Left lung (tissue), 10 donors: ENCODE results near the gene ETNK2. TPM values are rescaled to one million over a fixed set of nuclear protein-coding genes. Genes with fewer than 3 reads are reported as not detected.
"Not testable (repeated sequence)": the region's sequence is repeated elsewhere in the genome, so short reads cannot be mapped to it uniquely, and the experiment has no call there.

ENCODE experiments used
- ATAC-seq: fragments of 200-7000 bp; cut with Tn5 transposase; one replicate; pipeline ENCODE4 v1.9.1; 2020; ENCODE audit warnings: moderate library complexity
- DNase-seq, 4 donors: peaks; one replicate each; pipeline ENCODE4 v3.0.0-alpha.2; 2013 to 2020
- H3K27ac ChIP-seq, 2 donors: fragments of 200-600 bp; sonication (generic) in 1 of 2; one replicate each; pipeline versions ENCODE4 v1.5.0 to v1.8.0; 2020 to 2021
- H3K27me3 ChIP-seq, 2 donors: fragments of 200-600 bp; sonication (generic) in 1 of 2; one replicate each; pipeline versions ENCODE4 v1.5.0 to v1.8.0; 2020 to 2021
- H3K36me3 ChIP-seq, 2 donors: fragments of 200-600 bp; sonication (generic) in 1 of 2; one replicate each; pipeline versions ENCODE4 v1.5.0 to v1.8.0; 2020 to 2021
- H3K4me1 ChIP-seq, 2 donors: fragments of 200-600 bp; one replicate each; pipeline ENCODE4 v1.8.0; 2021
- H3K4me3 ChIP-seq, 2 donors: fragments of 200-600 bp; sonication (generic) in 1 of 2; one replicate each; pipeline versions ENCODE4 v1.5.0 to v1.8.0; 2020 to 2021; ENCODE audit warnings: mild to moderate bottlenecking in 1 of 2
- H3K9me3 ChIP-seq, 2 donors: fragments of 200-600 bp; sonication (generic) in 1 of 2; one replicate each; pipeline versions ENCODE4 v1.5.0 to v1.8.0; 2020 to 2021
- intact Hi-C, 2 donors: fragments of 100-400 bp; cut with DNase I; formaldehyde crosslinking; loops; one replicate each; pipeline versions ENCODE4 v1.11.2 to v1.14.2; 2022
- polyA plus RNA-seq, 6 donors: library from polyadenylated mRNA; unstranded; fragments of 120-200 nt; gene quantifications; one replicate each; pipeline ENCODE4 v1.2.1, GENCODE V29; 2013; ENCODE audit not compliant: insufficient read length in 6 of 6
- total RNA-seq, 2 donors: library from RNA; stranded (reverse); fragmentation: NEBNext Ultra II Directional; extraction: Animal tissue kit (Norgen Biotek cat#: 25700); gene quantifications; one replicate each; pipeline ENCODE4 v1.2.1, GENCODE V29; 2021
- TF ChIP-seq, protein P1 (sequence below), 2 donors: fragments of 200-600 bp; sonication (generic) in 1 of 2; IDR thresholded peaks; one replicate each; pipeline versions ENCODE4 v1.5.0 to v1.8.0; 2021; ENCODE audit warnings: antibody characterized with exemption in 2 of 2
- donor health status: DM: no; HTN: yes; CAD: no.
- donor health status: DM: no; HTN: no; CAD: no.

ETNK2 gene
- total and polyA plus RNA-seq, 8 donors, result 2.6 to 13.2 (median 10.2) TPM

DNA sequence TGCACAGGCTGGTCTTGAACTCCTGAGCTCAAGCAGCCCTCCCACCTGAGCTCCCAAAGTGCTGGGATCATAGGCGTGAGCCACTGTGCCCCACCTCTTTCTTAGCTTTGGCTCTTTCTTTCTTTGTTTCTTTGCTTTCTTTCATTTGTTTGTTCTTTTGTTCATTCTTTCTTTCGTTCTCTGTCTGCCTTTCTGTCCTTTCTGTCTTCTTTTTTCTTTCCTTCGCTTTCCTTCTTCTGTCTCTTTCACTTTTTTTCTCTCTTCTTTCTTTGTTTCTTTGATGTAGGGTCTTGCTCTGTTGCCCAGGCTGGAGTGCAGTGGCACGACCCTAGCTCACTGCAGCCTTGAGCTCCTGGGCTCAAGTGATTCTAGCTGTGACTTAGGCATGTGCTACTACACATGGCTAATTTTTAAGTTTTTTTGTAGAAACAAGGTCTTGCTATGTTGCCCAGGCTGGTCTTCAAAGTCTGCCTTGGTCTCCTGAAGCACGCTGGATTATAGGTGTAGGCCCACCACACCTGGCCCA is 60.0 kb downstream of the ETNK2 start:
- intact Hi-C loops, result no loop called here
- DNase-seq (no peak), ATAC-seq (no peak)
- Histone ChIP-seq H3K27ac (peak overlapping the region in 1 of 2 donors; percentile 2), H3K36me3 (no peaks in the 10 kb centered on the region), H3K4me1 (peaks cover 28 to 78% of the 10 kb centered on the region in 2 donors), H3K4me3 (no peak overlapping the region), H3K9me3 (no peaks in the 10 kb centered on the region), H3K27me3 (no peaks in the 10 kb centered on the region)
- TF ChIP-seq, protein P1, sequence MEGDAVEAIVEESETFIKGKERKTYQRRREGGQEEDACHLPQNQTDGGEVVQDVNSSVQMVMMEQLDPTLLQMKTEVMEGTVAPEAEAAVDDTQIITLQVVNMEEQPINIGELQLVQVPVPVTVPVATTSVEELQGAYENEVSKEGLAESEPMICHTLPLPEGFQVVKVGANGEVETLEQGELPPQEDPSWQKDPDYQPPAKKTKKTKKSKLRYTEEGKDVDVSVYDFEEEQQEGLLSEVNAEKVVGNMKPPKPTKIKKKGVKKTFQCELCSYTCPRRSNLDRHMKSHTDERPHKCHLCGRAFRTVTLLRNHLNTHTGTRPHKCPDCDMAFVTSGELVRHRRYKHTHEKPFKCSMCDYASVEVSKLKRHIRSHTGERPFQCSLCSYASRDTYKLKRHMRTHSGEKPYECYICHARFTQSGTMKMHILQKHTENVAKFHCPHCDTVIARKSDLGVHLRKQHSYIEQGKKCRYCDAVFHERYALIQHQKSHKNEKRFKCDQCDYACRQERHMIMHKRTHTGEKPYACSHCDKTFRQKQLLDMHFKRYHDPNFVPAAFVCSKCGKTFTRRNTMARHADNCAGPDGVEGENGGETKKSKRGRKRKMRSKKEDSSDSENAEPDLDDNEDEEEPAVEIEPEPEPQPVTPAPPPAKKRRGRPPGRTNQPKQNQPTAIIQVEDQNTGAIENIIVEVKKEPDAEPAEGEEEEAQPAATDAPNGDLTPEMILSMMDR (IDR thresholded peaks at IDR 0.05), result no peak

DNA sequence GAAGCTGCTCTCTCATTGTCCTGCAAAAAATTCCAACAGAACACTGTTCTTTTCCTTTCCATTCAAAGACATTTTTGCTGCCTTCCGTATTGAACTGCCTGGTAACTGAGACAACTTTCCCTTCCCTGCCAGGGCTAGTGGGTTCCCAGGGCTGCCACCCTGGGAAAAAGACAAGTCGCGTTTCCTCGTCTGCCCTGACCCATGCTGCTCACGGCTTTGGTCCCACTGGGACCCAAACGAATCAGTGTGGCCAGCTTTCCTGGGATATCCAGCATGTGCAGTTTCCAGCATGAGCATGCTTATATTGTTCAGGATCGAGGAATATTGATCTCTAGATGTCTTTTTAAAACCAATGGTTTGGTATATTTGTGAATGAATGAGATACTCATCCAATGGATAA is 60.8 kb downstream of the ETNK2 start:
- H3K4me1 ChIP-seq, result peaks cover 28 to 82% of the 10 kb centered on the region in 2 donors
- DNase-seq (peak in 1 of 4 donors; percentile 20), ATAC-seq (no peak)
- H3K36me3 ChIP-seq, result no peaks in the 10 kb centered on the region
- peak overlapping the region in 1 of 2 donors; percentile 28 for H3K27ac ChIP-seq
- TF ChIP-seq, protein P1 (IDR thresholded peaks at IDR 0.05), result no peak
- no peaks in the 10 kb centered on the region for H3K27me3 ChIP-seq
- no peak overlapping the region for H3K4me3 ChIP-seq
- H3K9me3 ChIP-seq, result no peaks in the 10 kb centered on the region
- intact Hi-C loops, result no loop called here

DNA sequence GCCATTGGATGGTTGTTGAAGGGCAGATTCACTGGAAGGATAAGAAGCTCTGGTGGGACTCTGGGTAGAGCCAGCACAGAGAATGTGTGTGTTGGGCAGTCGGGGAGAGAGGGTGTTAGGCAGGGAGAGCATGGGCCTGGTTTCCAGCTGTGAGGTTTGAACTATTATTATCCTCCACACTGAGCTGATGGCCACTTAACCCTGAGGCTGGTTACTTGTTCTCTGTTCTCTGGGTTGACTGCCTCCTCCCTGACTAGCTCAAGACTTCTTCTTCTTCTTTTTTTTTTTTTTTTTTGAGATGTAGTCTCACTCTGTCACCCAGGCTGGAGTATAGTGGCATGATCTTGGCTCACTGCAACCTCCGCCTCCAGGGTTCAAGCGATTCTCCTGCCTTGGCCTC is 61.7 kb downstream of the ETNK2 start:
- H3K27me3 ChIP-seq, ATAC-seq, DNase-seq, intact Hi-C loops, H3K9me3 ChIP-seq, H3K4me3 ChIP-seq, H3K36me3 ChIP-seq: not testable (repeated sequence)
- Histone ChIP-seq H3K4me1 (peaks cover 26 to 82% of the 10 kb centered on the region in 2 donors), H3K27ac (peak overlapping the region in 1 of 2 donors; percentile 67)

DNA sequence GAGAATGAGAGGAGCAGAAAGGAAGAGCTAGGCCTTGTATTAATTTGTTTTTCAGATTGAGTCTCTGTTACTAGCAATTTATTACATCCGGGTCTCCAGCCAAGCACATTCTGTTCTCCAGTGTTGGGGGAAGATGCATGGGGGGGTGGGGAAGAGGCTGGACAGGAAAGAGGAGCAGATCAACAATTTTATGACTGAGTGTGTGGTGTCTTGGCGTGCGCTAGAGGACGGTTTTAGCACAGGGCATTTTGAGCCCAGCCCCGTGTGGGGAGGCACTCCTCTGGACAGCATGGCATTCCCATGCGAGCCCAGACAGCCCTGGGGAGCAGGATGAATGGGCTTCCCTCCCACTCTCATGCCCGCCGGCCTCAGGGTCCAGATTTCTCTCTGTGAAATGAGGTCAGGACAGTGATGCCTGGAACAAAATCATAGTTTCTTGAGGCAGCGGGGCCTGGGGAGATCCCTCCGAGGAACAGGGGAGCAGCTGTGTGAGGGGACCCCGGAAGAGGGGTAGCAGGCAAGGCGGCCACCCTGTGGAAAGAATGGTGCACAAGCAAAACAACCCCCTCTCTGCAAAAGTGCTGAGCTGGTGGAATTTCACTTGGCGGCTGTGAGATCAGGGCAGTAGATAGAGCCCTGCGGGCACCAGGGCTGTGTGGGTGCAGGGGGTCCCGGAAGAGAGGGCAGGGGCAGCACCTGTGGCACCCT is 62.6 kb downstream of the ETNK2 start:
- no peaks in the 10 kb centered on the region for H3K36me3 ChIP-seq
- peaks cover 25 to 84% of the 10 kb centered on the region in 2 donors for H3K4me1 ChIP-seq
- no peak for ATAC-seq
- DNase-seq, result peak in 2 of 4 donors; percentile 44 to 65
- H3K4me3 ChIP-seq, result no peak overlapping the region
- TF ChIP-seq, protein P1 (IDR thresholded peaks at IDR 0.05), result no peak
- no peaks in the 10 kb centered on the region for H3K9me3 ChIP-seq
- intact Hi-C loops, result no loop called here
- peak overlapping the region; percentile 52 to 67 for H3K27ac ChIP-seq
- H3K27me3 ChIP-seq, result no peaks in the 10 kb centered on the region

DNA sequence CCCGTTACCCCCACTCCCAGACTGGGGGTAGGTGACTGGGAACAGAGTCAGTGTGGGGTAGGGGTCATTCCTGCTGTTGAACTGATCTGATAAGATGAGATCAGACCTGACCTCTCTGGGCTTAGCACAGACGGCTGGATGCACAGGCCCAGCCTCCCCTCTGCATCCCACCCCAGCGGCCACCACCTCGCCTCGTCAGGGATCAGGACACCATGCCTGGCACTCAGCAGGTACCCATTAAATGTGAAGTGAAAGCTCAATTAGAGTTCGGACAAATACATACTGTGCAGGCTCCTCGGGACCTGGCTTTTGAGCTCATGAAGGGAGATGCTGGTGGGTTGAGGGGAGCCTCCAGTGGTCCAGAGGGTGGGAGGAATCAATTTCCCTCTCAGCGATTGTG is 63.2 kb downstream of the ETNK2 start:
- peaks cover 29 to 84% of the 10 kb centered on the region in 2 donors for H3K4me1 ChIP-seq
- TF ChIP-seq, protein P1 (IDR thresholded peaks at IDR 0.05), result no peak
- peak overlapping the region; percentile 52 to 67 for H3K27ac ChIP-seq
- H3K36me3 ChIP-seq, result no peaks in the 10 kb centered on the region
- H3K27me3 ChIP-seq, result no peaks in the 10 kb centered on the region
- no peak overlapping the region for H3K4me3 ChIP-seq
- no peaks in the 10 kb centered on the region for H3K9me3 ChIP-seq
- DNase-seq, result peak in 1 of 4 donors; percentile 35
- intact Hi-C loops, result no loop called here
- ATAC-seq, result no peak
